Transverse colon (tissue), 4 donors: ENCODE results near the gene P3H1. TPM values are rescaled to one million over a fixed set of nuclear protein-coding genes. Genes with fewer than 3 reads are reported as not detected.

Experiments
- DNase-seq: peaks from one replicate; pipeline ENCODE4 v3.0.0-alpha.2; 2019
- H3K27ac ChIP-seq, 4 donors: fragments of 200-600 bp; sonication (generic); 2 replicates each; pipeline ENCODE4 v1.5.1; 2016 to 2018; ENCODE audit warnings: inconsistent platforms in 4 of 4
- H3K27me3 ChIP-seq: fragments of 200-600 bp; sonication (generic); 2 replicates; pipeline ENCODE4 v1.5.1; 2017; ENCODE audit warnings: inconsistent platforms
- H3K36me3 ChIP-seq, 4 donors: fragments of 200-600 bp; sonication (generic); 2 replicates each; pipeline ENCODE4 v1.5.1; 2017 to 2019; ENCODE audit warnings: inconsistent platforms in 4 of 4
- H3K4me1 ChIP-seq, 4 donors: fragments of 200-600 bp; sonication (generic); 2 replicates each; pipeline ENCODE4 v1.5.1; 2017 to 2020; ENCODE audit warnings: inconsistent platforms in 4 of 4
- H3K4me3 ChIP-seq, 4 donors: fragments of 200-600 bp; sonication (generic); 1 replicate in 1 of 4; 2 replicates in 3 of 4; pipeline versions ENCODE4 v1.5.1 to v1.6.1; 2017 to 2019; ENCODE audit warnings: inconsistent platforms in 4 of 4
- H3K9me3 ChIP-seq, 2 donors: fragments of 200-600 bp; sonication (generic); 2 replicates each; pipeline ENCODE4 v1.5.1; 2017 to 2019; ENCODE audit warnings: inconsistent platforms in 2 of 2
- EP300 ChIP-seq: sonication (generic); formaldehyde crosslinking; IDR thresholded peaks from one replicate; pipeline ENCODE4 v1.6.1; 2017; ENCODE audit warnings: antibody characterized with exemption, low read depth
- POLR2A ChIP-seq: fragments of 450-650 bp; IDR thresholded peaks from one replicate; pipeline ENCODE4 v1.6.1; 2016; ENCODE audit warnings: antibody characterized with exemption, mild to moderate bottlenecking, moderate library complexity
- POLR2AphosphoS5 ChIP-seq, 3 donors: sonication (generic); formaldehyde crosslinking; IDR thresholded peaks; one replicate each; pipeline ENCODE4 v1.6.1; 2016; ENCODE audit warnings: antibody characterized with exemption in 3 of 3
- WGBS, 2 donors: methylation state at CpG; one replicate each; pipeline ENCODE4 v1.1.5; 2018; ENCODE audit warnings: low coverage in 1 of 2; 5-methylcytosine and 5-hydroxymethylcytosine counted together
- in situ Hi-C, 4 donors: fragments of 200-750 bp; cut with MboI; loops; one replicate each; pipeline versions ENCODE4 v1.15.0 to v1.15.1; 2017; ENCODE audit warnings: low sequenced_read_pairs in 3 of 4, low pct_ligation_motif_present in 1 of 4, low pct_unique_long_range_greater_than_20kb in 1 of 4
- intact Hi-C: fragments of 100-400 bp; cut with DNase I; formaldehyde crosslinking; loops from one replicate; pipeline ENCODE4 v1.15.1; 2023; ENCODE audit warnings: low total_unique reads
- total RNA-seq, 4 donors: library from RNA; depleted of rRNA; stranded (reverse); fragments of >200 nt; gene quantifications; one replicate each; pipeline ENCODE4 v1.1.0, GENCODE V29; 2016
- TF ChIP-seq, protein P1 (sequence below), 5 experiments: fragments of 200-600 bp in 3 of 5; fragments of 450-650 bp in 2 of 5; sonication (generic) in 3 of 5; IDR thresholded peaks; 1 replicate in 2 of 5; 2 replicates in 3 of 5; pipeline ENCODE4 v1.5.1; 2016 to 2017; ENCODE audit warnings: antibody characterized with exemption in 5 of 5, inconsistent platforms in 3 of 5, mild to moderate bottlenecking in 2 of 5, moderate library complexity in 1 of 5

Gene P3H1
- total RNA-seq, 4 donors from 2014 or later: 8.7 to 37.2 (median 10.2) TPM

DNA sequence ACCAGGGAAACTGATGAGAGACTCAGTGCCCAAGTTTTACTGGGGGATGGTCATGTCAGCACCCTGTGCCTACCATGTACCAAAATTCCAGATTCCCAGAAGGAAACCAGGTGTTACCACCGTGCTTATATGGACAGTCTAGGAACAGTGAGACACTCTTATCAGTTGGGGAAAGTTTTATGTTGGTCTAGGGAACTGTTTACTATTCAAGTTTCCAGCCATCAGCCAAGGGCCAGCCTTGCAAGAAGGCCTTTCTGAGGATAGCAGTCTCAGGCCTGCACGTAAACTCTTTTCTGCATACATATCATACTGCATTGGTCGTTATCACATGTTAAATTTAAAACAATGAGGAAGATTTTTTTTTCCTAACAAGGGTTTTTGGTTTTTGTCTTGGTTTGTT is 30.6 kb upstream of the P3H1 start:
- no peak overlapping the region for H3K27ac ChIP-seq

DNA sequence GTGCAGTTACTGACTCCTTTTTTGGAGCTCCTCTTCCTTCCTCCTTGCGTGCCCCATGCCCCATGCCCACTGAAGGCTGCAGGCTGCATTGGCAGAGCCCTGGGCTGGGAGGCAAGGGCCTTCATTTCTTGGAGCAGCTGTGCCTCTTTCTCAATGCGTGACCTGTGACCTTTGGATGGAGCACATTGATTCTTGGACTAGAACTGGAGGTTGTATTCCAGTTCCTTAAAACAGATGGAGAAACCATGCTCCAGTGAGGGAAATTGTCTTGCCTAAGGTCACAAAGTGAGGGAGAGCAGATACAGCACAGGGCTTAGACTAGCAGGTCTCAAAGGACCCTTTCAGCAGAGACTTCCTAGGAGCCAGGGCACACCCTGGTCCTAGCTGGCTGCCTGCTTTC is 27.0 kb upstream of the P3H1 start:
- H3K4me3 ChIP-seq: no peak overlapping the region
- no peaks in the 10 kb centered on the region for H3K4me1 ChIP-seq
- in situ Hi-C loops (loop anchor here in 1 of 4 donors (25.0 kb wide), 1 partner anchor 268 kb away; no protein-coding TSS in a partner anchor), intact Hi-C loops (no loop called here)
- no peak for DNase-seq
- no peaks in the 10 kb centered on the region for H3K9me3 ChIP-seq
- no peaks in the 10 kb centered on the region for H3K27me3 ChIP-seq
- no peak overlapping the region for H3K27ac ChIP-seq
- H3K36me3 ChIP-seq: no peaks in the 10 kb centered on the region
- TF ChIP-seq POLR2A: no peak
- TF ChIP-seq, protein P1, sequence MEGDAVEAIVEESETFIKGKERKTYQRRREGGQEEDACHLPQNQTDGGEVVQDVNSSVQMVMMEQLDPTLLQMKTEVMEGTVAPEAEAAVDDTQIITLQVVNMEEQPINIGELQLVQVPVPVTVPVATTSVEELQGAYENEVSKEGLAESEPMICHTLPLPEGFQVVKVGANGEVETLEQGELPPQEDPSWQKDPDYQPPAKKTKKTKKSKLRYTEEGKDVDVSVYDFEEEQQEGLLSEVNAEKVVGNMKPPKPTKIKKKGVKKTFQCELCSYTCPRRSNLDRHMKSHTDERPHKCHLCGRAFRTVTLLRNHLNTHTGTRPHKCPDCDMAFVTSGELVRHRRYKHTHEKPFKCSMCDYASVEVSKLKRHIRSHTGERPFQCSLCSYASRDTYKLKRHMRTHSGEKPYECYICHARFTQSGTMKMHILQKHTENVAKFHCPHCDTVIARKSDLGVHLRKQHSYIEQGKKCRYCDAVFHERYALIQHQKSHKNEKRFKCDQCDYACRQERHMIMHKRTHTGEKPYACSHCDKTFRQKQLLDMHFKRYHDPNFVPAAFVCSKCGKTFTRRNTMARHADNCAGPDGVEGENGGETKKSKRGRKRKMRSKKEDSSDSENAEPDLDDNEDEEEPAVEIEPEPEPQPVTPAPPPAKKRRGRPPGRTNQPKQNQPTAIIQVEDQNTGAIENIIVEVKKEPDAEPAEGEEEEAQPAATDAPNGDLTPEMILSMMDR (IDR thresholded peaks at IDR 0.05): no peak
- TF ChIP-seq POLR2AphosphoS5 (IDR thresholded peaks at IDR 0.05): no peak
- no peak for TF ChIP-seq EP300
- 85% methylated on average over 2 of the region's 2 CpGs; no CpG with 5 or more reads in 1 of the 2 donors for whole genome bisulfite sequencing, 2 donors

More for the DNA sequence above, 30.6 kb upstream of the P3H1 start:
- in situ Hi-C loops (loop anchor here in 1 of 4 donors (25.0 kb wide), 1 partner anchor 265 kb away; no protein-coding TSS in a partner anchor), intact Hi-C loops (no loop called here)
- no peak for TF ChIP-seq POLR2A
- TF ChIP-seq POLR2AphosphoS5 (IDR thresholded peaks at IDR 0.05): no peak
- TF ChIP-seq, protein P1 (IDR thresholded peaks at IDR 0.05): no peak
- TF ChIP-seq EP300: no peak
- no peaks in the 10 kb centered on the region for H3K27me3 ChIP-seq
- H3K4me1 ChIP-seq: no peaks in the 10 kb centered on the region
- no peak overlapping the region for H3K4me3 ChIP-seq
- no peaks in the 10 kb centered on the region for H3K36me3 ChIP-seq
- no peak for DNase-seq
- no peaks in the 10 kb centered on the region for H3K9me3 ChIP-seq
- WGBS, 2 donors: 78 to 79% methylated on average over 1 to 3 of the region's 3 CpGs

DNA sequence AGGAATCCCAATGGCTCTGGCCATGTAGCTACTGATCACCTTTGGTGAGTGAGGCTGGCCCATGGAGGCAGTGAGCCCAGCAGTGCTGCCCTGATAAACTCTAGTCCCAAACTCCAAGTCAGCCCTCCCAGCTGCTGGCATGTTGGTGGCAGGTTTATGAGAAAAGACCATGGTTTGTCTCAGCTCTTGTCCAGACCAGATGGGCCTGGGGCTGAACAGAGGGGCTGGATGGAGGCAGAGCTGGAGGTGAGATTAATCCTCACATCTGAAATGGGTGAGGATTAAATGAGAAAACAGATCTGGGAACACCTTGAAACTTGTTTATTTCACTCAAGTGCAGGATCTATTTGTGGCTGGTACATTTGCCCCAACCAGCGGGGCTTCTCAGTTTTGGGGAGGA is 21.2 kb upstream of the P3H1 start:
- Histone ChIP-seq H3K27ac (no peak overlapping the region), H3K27me3 (peaks cover 11% of the 10 kb centered on the region), H3K4me3 (no peak overlapping the region), H3K36me3 (no peaks in the 10 kb centered on the region), H3K4me1 (peaks cover 0 to 11% (median 6%) of the 10 kb centered on the region in 4 donors), H3K9me3 (no peaks in the 10 kb centered on the region)
- 100% methylated on average over 1 of the region's 1 CpG for WGBS, 2 donors
- in situ Hi-C loops: loop anchor here in 1 of 4 donors (25.0 kb wide), 1 partner anchor 274 kb away; no protein-coding TSS in a partner anchor
- TF ChIP-seq POLR2AphosphoS5 (IDR thresholded peaks at IDR 0.05) (no peak), EP300 (no peak), POLR2A (no peak)
- TF ChIP-seq, protein P1 (IDR thresholded peaks at IDR 0.05): no peak
- DNase-seq: no peak
- intact Hi-C loops: no loop called here

DNA sequence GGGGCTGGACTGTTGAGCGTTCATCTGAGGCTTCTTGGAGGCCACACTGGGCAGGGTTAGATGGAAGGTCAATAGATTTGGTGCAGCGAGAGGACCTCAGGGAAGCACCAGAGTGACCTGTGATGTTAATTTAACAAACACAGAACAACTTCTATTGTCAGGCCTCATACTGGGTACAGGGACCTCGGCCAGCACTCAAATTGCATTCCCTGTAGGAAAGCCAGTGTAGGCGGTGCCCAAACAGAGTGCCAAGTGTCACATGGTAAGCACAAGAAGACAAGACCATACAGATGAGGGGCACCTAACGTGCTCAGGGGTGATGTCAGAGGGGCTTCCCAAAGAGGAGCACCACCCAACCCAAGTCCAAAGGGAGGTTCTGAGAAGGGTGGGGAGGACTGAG is 19.3 kb upstream of the P3H1 start:
- TF ChIP-seq, protein P1 (IDR thresholded peaks at IDR 0.05): no peak
- no peak for TF ChIP-seq POLR2A
- intact Hi-C loops: no loop called here
- H3K36me3 ChIP-seq: no peaks in the 10 kb centered on the region
- in situ Hi-C loops: loop anchor here in 1 of 4 donors (25.0 kb wide), 1 partner anchor 276 kb away; no protein-coding TSS in a partner anchor
- no peak overlapping the region for H3K27ac ChIP-seq
- peaks cover 0 to 11% (median 6%) of the 10 kb centered on the region in 4 donors for H3K4me1 ChIP-seq
- no peaks in the 10 kb centered on the region for H3K9me3 ChIP-seq
- H3K27me3 ChIP-seq: peaks cover 11% of the 10 kb centered on the region
- H3K4me3 ChIP-seq: no peak overlapping the region
- 87 to 92% methylated on average over 3 to 5 of the region's 5 CpGs for whole genome bisulfite sequencing, 2 donors
- DNase-seq: no peak
